ENCODE measurements around the gene THSD7A. TPM values are rescaled to one million over a fixed set of nuclear protein-coding genes. Genes with fewer than 3 reads are reported as not detected.

Gene THSD7A
- total and polyA plus RNA-seq, 2 of the 8 experiments (the other 6 are each of a cell fraction or from before 2014, with no cell fraction given), result 0.44 to 1.2 TPM

DNA sequence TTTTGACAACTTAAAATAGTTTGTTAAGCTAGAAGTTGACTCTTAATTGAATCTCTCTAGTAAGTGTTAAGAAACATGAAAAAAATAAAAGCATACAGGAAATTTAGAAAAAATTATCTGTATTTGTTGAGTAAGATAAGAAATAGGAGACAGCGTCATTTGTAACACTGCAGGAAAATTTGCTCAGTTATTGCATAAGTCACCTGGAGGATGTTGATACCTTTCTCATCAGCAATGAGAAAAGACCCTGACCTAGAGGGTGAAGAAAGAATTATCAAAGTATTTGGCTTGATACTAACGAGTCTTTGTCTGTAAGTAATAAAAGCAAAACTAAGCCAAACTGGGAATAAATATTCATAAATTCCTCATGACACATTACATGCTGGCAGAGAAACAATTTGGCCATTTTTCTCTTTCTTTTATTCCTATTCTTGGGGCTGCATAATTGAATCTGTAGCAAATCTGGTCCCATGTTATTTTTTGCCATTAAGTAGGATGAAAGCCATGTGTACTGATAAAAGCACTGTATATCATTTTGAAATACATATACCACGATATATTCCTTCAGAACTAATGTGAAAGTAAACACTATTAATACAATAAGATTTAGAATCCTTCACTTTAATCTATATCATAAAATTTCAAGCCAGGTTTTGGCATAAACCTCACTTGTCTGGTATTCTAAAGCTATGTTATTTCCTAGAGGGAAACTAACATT, 362.8 kb downstream of the THSD7A start (continued):
- TF ChIP-seq SIN3A (conservative IDR thresholded peaks at IDR 0.05 in 1 of 2, IDR thresholded peaks at IDR 0.05 in 1 of 2; ENCODE audit: low read depth in 1 of 2, low read length in 2 of 2), result no peak
- no peak for TF ChIP-seq JUN (IDR thresholded peaks at IDR 0.05; ENCODE audit: low read depth, low read length)
- TF ChIP-seq POLR2AphosphoS5 (IDR thresholded peaks at IDR 0.05; ENCODE audit: low read depth, low read length), result no peak
- TF ChIP-seq SP1 (IDR thresholded peaks at IDR 0.05; ENCODE audit: low read depth, low read length), result no peak
- TF ChIP-seq TAF7 (optimal IDR thresholded peaks at IDR 0.05; ENCODE audit: borderline replicate concordance, low read depth, low read length), result no peak
- no peak for TF ChIP-seq HDAC2 (IDR thresholded peaks at IDR 0.05; ENCODE audit: borderline replicate concordance in 1 of 2, low read depth in 2 of 2, low read length in 2 of 2)
- TF ChIP-seq TCF12 (IDR thresholded peaks at IDR 0.05; ENCODE audit: low read depth, low read length), result no peak
- no peak for TF ChIP-seq EP300 (IDR thresholded peaks at IDR 0.05; ENCODE audit: borderline replicate concordance in 1 of 2, low read depth in 2 of 2, low read length in 2 of 2)
- TF ChIP-seq, protein P1, sequence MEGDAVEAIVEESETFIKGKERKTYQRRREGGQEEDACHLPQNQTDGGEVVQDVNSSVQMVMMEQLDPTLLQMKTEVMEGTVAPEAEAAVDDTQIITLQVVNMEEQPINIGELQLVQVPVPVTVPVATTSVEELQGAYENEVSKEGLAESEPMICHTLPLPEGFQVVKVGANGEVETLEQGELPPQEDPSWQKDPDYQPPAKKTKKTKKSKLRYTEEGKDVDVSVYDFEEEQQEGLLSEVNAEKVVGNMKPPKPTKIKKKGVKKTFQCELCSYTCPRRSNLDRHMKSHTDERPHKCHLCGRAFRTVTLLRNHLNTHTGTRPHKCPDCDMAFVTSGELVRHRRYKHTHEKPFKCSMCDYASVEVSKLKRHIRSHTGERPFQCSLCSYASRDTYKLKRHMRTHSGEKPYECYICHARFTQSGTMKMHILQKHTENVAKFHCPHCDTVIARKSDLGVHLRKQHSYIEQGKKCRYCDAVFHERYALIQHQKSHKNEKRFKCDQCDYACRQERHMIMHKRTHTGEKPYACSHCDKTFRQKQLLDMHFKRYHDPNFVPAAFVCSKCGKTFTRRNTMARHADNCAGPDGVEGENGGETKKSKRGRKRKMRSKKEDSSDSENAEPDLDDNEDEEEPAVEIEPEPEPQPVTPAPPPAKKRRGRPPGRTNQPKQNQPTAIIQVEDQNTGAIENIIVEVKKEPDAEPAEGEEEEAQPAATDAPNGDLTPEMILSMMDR (IDR thresholded peaks at IDR 0.05; ENCODE audit: control extremely low read depth in 1 of 3, insufficient read depth in 1 of 3, low read depth in 1 of 3, low read length in 3 of 3), result no peak

Measured in H1 (cell line).